DOHH2 (cell line): ENCODE data around the gene HBZ.
A peak's percentile ranks its signal among the peaks of the same experiment; 100 is the strongest.

Experiments
- EZH2phosphoT487 ChIP-seq: fragments of 200-600 bp; sonication (generic); IDR thresholded peaks from 2 replicates; pipeline ENCODE4 v1.6.1; 2017; ENCODE audit warnings: borderline replicate concordance, mild to moderate bottlenecking, antibody characterized with exemption, low read length, moderate library complexity, mixed read lengths
- TF ChIP-seq, protein P1 (sequence below): fragments of 200-600 bp; sonication (generic); IDR thresholded peaks from one replicate; pipeline ENCODE4 v1.5.1; 2014; ENCODE audit warnings: antibody characterized with exemption, mild to moderate bottlenecking, low read depth, low read length; ENCODE audit not compliant: poor library complexity, severe bottlenecking

- TF ChIP-seq, protein P1, sequence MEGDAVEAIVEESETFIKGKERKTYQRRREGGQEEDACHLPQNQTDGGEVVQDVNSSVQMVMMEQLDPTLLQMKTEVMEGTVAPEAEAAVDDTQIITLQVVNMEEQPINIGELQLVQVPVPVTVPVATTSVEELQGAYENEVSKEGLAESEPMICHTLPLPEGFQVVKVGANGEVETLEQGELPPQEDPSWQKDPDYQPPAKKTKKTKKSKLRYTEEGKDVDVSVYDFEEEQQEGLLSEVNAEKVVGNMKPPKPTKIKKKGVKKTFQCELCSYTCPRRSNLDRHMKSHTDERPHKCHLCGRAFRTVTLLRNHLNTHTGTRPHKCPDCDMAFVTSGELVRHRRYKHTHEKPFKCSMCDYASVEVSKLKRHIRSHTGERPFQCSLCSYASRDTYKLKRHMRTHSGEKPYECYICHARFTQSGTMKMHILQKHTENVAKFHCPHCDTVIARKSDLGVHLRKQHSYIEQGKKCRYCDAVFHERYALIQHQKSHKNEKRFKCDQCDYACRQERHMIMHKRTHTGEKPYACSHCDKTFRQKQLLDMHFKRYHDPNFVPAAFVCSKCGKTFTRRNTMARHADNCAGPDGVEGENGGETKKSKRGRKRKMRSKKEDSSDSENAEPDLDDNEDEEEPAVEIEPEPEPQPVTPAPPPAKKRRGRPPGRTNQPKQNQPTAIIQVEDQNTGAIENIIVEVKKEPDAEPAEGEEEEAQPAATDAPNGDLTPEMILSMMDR: no peak
- TF ChIP-seq EZH2phosphoT487: peak; percentile 47; the same call in 1 of the 2 replicates
Measured at GRCh38 chr16:166375-167121, 14.1 kb downstream of the HBZ start.
